ENCODE data around the gene VWA5B1.

VWA5B1 gene

GRCh38 chr1:20342294-20343148 is 51.8 kb downstream of the VWA5B1 start:
- ATAC-seq (replicated peaks), result no peak
- Mint-ChIP-seq H3K4me1 (peaks cover 6 to 9% of the 10 kb centered on the region in 2 donors), H3K4me3 (no peak overlapping the region), H3K36me3 (peaks cover 7% of the 10 kb centered on the region in 2 donors), H3K27ac (no peak overlapping the region), H3K27me3 (peaks cover 42 to 52% of the 10 kb centered on the region in 2 donors), H3K9me3 (peaks cover 7 to 8% of the 10 kb centered on the region in 2 donors)
- no peak for DNase-seq

- DNase-seq, result peak; percentile 14
- H3K9me3 Mint-ChIP-seq, result peaks cover 7 to 8% of the 10 kb centered on the region in 2 donors
- H3K27me3 Mint-ChIP-seq, result peaks cover 36 to 52% of the 10 kb centered on the region in 2 donors
- no peak overlapping the region for H3K27ac Mint-ChIP-seq
- H3K4me1 Mint-ChIP-seq, result peaks cover 6 to 9% of the 10 kb centered on the region in 2 donors
- peak overlapping the region; percentile 56 to 62 for H3K4me3 Mint-ChIP-seq
- peaks cover 7% of the 10 kb centered on the region in 2 donors for H3K36me3 Mint-ChIP-seq
- ATAC-seq (replicated peaks), result peak; percentile 76 to 81
Measured at GRCh38 chr1:20343149-20343937, 52.7 kb downstream of the VWA5B1 start.

- peaks cover 7% of the 10 kb centered on the region in 2 donors for H3K36me3 Mint-ChIP-seq
- ATAC-seq (replicated peaks) (no peak), DNase-seq (no peak)
- peaks cover 6 to 9% of the 10 kb centered on the region in 2 donors for H3K4me1 Mint-ChIP-seq
- H3K9me3 Mint-ChIP-seq, result peaks cover 7 to 8% of the 10 kb centered on the region in 2 donors
- H3K27ac Mint-ChIP-seq, result no peak overlapping the region
- H3K4me3 Mint-ChIP-seq, result peak overlapping the region; percentile 56 to 62
- peaks cover 36 to 54% of the 10 kb centered on the region in 2 donors for H3K27me3 Mint-ChIP-seq
Measured at GRCh38 chr1:20343938-20344302, 53.2 kb downstream of the VWA5B1 start.

- Mint-ChIP-seq H3K27me3 (peaks cover 33 to 58% of the 10 kb centered on the region in 2 donors), H3K27ac (no peak overlapping the region), H3K4me1 (peaks cover 6 to 9% of the 10 kb centered on the region in 2 donors), H3K36me3 (peaks cover 7% of the 10 kb centered on the region in 2 donors), H3K4me3 (no peak overlapping the region), H3K9me3 (peaks cover 7 to 8% of the 10 kb centered on the region in 2 donors)
- no peak for DNase-seq
- ATAC-seq (replicated peaks), result no peak
Measured at GRCh38 chr1:20344738-20345137, 54.1 kb downstream of the VWA5B1 start.

- H3K27me3 Mint-ChIP-seq, result peaks cover 29 to 59% of the 10 kb centered on the region in 2 donors
- H3K27ac Mint-ChIP-seq, result no peak overlapping the region
- ATAC-seq (replicated peaks), result no peak
- H3K4me1 Mint-ChIP-seq, result peaks cover 6 to 9% of the 10 kb centered on the region in 2 donors
- H3K9me3 Mint-ChIP-seq, result peaks cover 7 to 8% of the 10 kb centered on the region in 2 donors
- no peak overlapping the region for H3K4me3 Mint-ChIP-seq
- H3K36me3 Mint-ChIP-seq, result peaks cover 7% of the 10 kb centered on the region in 2 donors
- DNase-seq, result no peak
Measured at GRCh38 chr1:20345419-20345818, 54.7 kb downstream of the VWA5B1 start.

- DNase-seq, result no peak
- peaks cover 35 to 57% of the 10 kb centered on the region in 2 donors for H3K27me3 Mint-ChIP-seq
- peaks cover 7 to 8% of the 10 kb centered on the region in 2 donors for H3K9me3 Mint-ChIP-seq
- no peak overlapping the region for H3K27ac Mint-ChIP-seq
- peaks cover 7% of the 10 kb centered on the region in 2 donors for H3K36me3 Mint-ChIP-seq
- H3K4me1 Mint-ChIP-seq, result peaks cover 6 to 9% of the 10 kb centered on the region in 2 donors
- H3K4me3 Mint-ChIP-seq, result no peak overlapping the region
- ATAC-seq (replicated peaks), result no peak
Measured at GRCh38 chr1:20346433-20346832, 55.8 kb downstream of the VWA5B1 start.

GRCh38 chr1:20347699-20348098 is 57.0 kb downstream of the VWA5B1 start:
- Mint-ChIP-seq H3K4me3 (no peak overlapping the region), H3K9me3 (peaks cover 7 to 8% of the 10 kb centered on the region in 2 donors), H3K4me1 (peaks cover 6 to 9% of the 10 kb centered on the region in 2 donors), H3K36me3 (peaks cover 7% of the 10 kb centered on the region in 2 donors), H3K27me3 (peaks cover 27 to 45% of the 10 kb centered on the region in 2 donors), H3K27ac (no peak overlapping the region)
- ATAC-seq (replicated peaks) (no peak), DNase-seq (no peak)

GRCh38 chr1:20348326-20348915 is 57.7 kb downstream of the VWA5B1 start:
- Mint-ChIP-seq H3K4me1 (peaks cover 6 to 9% of the 10 kb centered on the region in 2 donors), H3K36me3 (peaks cover 7% of the 10 kb centered on the region in 2 donors), H3K27ac (no peak overlapping the region), H3K27me3 (peaks cover 33 to 50% of the 10 kb centered on the region in 2 donors), H3K9me3 (peaks cover 7 to 8% of the 10 kb centered on the region in 2 donors), H3K4me3 (no peak overlapping the region)
- DNase-seq, result no peak
- no peak for ATAC-seq (replicated peaks)

GRCh38 chr1:20349561-20349960 is 58.9 kb downstream of the VWA5B1 start:
- Mint-ChIP-seq H3K4me1 (peaks cover 0 to 2% of the 10 kb centered on the region in 2 donors), H3K27me3 (peaks cover 25 to 42% of the 10 kb centered on the region in 2 donors), H3K9me3 (peaks cover 7 to 8% of the 10 kb centered on the region in 2 donors), H3K27ac (no peak overlapping the region), H3K4me3 (no peak overlapping the region), H3K36me3 (peaks cover 2 to 3% of the 10 kb centered on the region in 2 donors)
- ATAC-seq (replicated peaks), result no peak
- DNase-seq, result no peak

GRCh38 chr1:20349971-20350370 is 59.3 kb downstream of the VWA5B1 start:
- Mint-ChIP-seq H3K36me3 (peaks cover 2 to 3% of the 10 kb centered on the region in 2 donors), H3K27ac (no peak overlapping the region), H3K4me3 (no peak overlapping the region), H3K4me1 (no peaks in the 10 kb centered on the region), H3K27me3 (peaks cover 21 to 38% of the 10 kb centered on the region in 2 donors), H3K9me3 (peaks cover 7 to 8% of the 10 kb centered on the region in 2 donors)
- ATAC-seq (replicated peaks) (no peak), DNase-seq (no peak)

GRCh38 chr1:20350421-20350820 is 59.7 kb downstream of the VWA5B1 start:
- H3K36me3 Mint-ChIP-seq, result peaks cover 2 to 3% of the 10 kb centered on the region in 2 donors
- H3K9me3 Mint-ChIP-seq, result peaks cover 7 to 8% of the 10 kb centered on the region in 2 donors
- H3K27ac Mint-ChIP-seq, result no peak overlapping the region
- DNase-seq (no peak), ATAC-seq (replicated peaks) (no peak)
- no peaks in the 10 kb centered on the region for H3K4me1 Mint-ChIP-seq
- peaks cover 21 to 33% of the 10 kb centered on the region in 2 donors for H3K27me3 Mint-ChIP-seq
- H3K4me3 Mint-ChIP-seq, result no peak overlapping the region

GRCh38 chr1:20351911-20352701 is 61.4 kb downstream of the VWA5B1 start:
- H3K9me3 Mint-ChIP-seq, result peaks cover 0 to 1% of the 10 kb centered on the region in 2 donors
- H3K4me1 Mint-ChIP-seq, result peaks cover 0 to 2% of the 10 kb centered on the region in 2 donors
- no peak overlapping the region for H3K4me3 Mint-ChIP-seq
- DNase-seq, result no peak
- no peak for ATAC-seq (replicated peaks)
- peaks cover 20 to 33% of the 10 kb centered on the region in 2 donors for H3K27me3 Mint-ChIP-seq
- H3K36me3 Mint-ChIP-seq, result no peaks in the 10 kb centered on the region
- no peak overlapping the region for H3K27ac Mint-ChIP-seq

- Mint-ChIP-seq H3K4me1 (peaks cover under 1 to 4% of the 10 kb centered on the region in 2 donors), H3K9me3 (no peaks in the 10 kb centered on the region), H3K27ac (no peak overlapping the region), H3K27me3 (peaks cover 25 to 32% of the 10 kb centered on the region in 2 donors), H3K4me3 (no peak overlapping the region), H3K36me3 (no peaks in the 10 kb centered on the region)
- DNase-seq (no peak), ATAC-seq (replicated peaks) (no peak)
Measured at GRCh38 chr1:20353836-20354235, 63.2 kb downstream of the VWA5B1 start.
